Measurements from ENCODE around the gene CRTAC1.

The CRTAC1 gene

GRCh38 chr10:98028168-98028770 lies 2.2 kb downstream of the CRTAC1 start:
- DNase-seq = peak; percentile 41

GRCh38 chr10:98023024-98023423 lies 7.4 kb downstream of the CRTAC1 start:
- DNase-seq = no peak

GRCh38 chr10:98020784-98021183 lies 9.6 kb downstream of the CRTAC1 start:
- no peak for DNase-seq

GRCh38 chr10:98020254-98020653 lies 10.2 kb downstream of the CRTAC1 start:
- DNase-seq = no peak

GRCh38 chr10:98019784-98020183 lies 10.6 kb downstream of the CRTAC1 start:
- DNase-seq = no peak

GRCh38 chr10:98016772-98017475 lies 13.5 kb downstream of the CRTAC1 start:
- no peak for DNase-seq

GRCh38 chr10:98013776-98014175 lies 16.6 kb downstream of the CRTAC1 start:
- DNase-seq = no peak

- DNase-seq = no peak
These were observed 17.3 kb downstream of the CRTAC1 start for GRCh38 chr10:98013122-98013521.

GRCh38 chr10:98012644-98013043 lies 17.8 kb downstream of the CRTAC1 start:
- DNase-seq = no peak

- DNase-seq = no peak
These were observed 19.3 kb downstream of the CRTAC1 start for GRCh38 chr10:98010939-98011685.

GRCh38 chr10:98006266-98006665 lies 24.2 kb downstream of the CRTAC1 start:
- DNase-seq = no peak

GRCh38 chr10:98001736-98002135 lies 28.7 kb downstream of the CRTAC1 start:
- no peak for DNase-seq

GRCh38 chr10:98000346-98000745 lies 30.1 kb downstream of the CRTAC1 start:
- DNase-seq = no peak

GRCh38 chr10:97999923-98000248 lies 30.5 kb downstream of the CRTAC1 start:
- no peak for DNase-seq

- DNase-seq = no peak
These were observed 31.1 kb downstream of the CRTAC1 start for GRCh38 chr10:97999066-97999922.

GRCh38 chr10:97991871-97992270 lies 38.5 kb downstream of the CRTAC1 start:
- no peak for DNase-seq

GRCh38 chr10:97981816-97982215 lies 48.6 kb downstream of the CRTAC1 start:
- DNase-seq = no peak

- DNase-seq = no peak
These were observed 52.7 kb downstream of the CRTAC1 start for GRCh38 chr10:97977673-97978072.

GRCh38 chr10:97975598-97975997 lies 54.8 kb downstream of the CRTAC1 start:
- DNase-seq = no peak

GRCh38 chr10:97974526-97975525 lies 55.6 kb downstream of the CRTAC1 start:
- DNase-seq = no peak

- no peak for DNase-seq
These were observed 56.3 kb downstream of the CRTAC1 start for GRCh38 chr10:97974100-97974499.

GRCh38 chr10:97969538-97970079 lies 60.8 kb downstream of the CRTAC1 start:
- DNase-seq = no peak
